Measurements from ENCODE around the gene SLC25A1.

DNA sequence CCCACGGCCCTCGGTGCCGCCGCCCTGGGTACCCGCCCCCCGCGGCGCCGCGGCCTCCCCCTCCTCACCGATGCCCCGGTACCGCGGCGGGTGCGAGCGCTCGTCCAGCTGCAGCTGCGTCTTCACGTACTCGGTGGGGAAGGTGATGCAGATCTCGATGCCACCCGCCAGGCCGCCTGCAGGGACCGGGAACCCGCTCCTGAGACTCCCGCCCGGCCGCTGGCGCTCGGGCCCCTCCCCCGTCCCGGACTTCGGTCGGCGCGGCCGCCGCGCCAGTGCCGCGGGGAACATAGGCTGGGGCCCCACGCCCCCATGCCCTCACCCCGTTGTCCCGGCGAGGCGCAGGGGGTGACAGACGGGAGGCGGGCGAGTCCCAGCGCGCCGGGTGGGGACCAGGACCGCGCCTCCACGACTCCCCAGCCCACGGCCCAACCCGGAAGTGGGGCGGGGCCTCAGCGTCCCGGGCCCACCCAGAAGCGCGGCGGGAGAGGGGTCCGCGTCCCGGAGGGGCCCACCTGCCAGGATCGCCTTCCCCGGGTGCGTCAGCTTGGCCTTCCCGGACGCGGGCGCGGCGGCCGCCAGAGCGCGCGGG lies 375 bp downstream of the SLC25A1 start:
- TF ChIP-seq POLR2A (IDR thresholded peaks at IDR 0.05; ENCODE audit: low read length) (no peak), GATA1 (IDR thresholded peaks at IDR 0.05; ENCODE audit: low read depth, low read length) (no peak)

Measured in erythroblast (primary cell).